ENCODE data around the gene MYB.
"Not testable (repeated sequence)": the region's sequence is repeated elsewhere in the genome, so short reads cannot be mapped to it uniquely, and the experiment has no call there.

- TF ChIP-seq, protein P1, sequence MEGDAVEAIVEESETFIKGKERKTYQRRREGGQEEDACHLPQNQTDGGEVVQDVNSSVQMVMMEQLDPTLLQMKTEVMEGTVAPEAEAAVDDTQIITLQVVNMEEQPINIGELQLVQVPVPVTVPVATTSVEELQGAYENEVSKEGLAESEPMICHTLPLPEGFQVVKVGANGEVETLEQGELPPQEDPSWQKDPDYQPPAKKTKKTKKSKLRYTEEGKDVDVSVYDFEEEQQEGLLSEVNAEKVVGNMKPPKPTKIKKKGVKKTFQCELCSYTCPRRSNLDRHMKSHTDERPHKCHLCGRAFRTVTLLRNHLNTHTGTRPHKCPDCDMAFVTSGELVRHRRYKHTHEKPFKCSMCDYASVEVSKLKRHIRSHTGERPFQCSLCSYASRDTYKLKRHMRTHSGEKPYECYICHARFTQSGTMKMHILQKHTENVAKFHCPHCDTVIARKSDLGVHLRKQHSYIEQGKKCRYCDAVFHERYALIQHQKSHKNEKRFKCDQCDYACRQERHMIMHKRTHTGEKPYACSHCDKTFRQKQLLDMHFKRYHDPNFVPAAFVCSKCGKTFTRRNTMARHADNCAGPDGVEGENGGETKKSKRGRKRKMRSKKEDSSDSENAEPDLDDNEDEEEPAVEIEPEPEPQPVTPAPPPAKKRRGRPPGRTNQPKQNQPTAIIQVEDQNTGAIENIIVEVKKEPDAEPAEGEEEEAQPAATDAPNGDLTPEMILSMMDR (conservative IDR thresholded peaks at IDR 0.05; ENCODE audit: low read depth, low read length), result not testable (repeated sequence)
- not testable (repeated sequence) for TF ChIP-seq CEBPB (IDR thresholded peaks at IDR 0.05; ENCODE audit: low read depth, low read length); RAD21 (IDR thresholded peaks at IDR 0.05; ENCODE audit: low read length); CHD1 (IDR thresholded peaks at IDR 0.05; ENCODE audit: low read depth, low read length); USF2 (IDR thresholded peaks at IDR 0.05; ENCODE audit: low read depth, low read length); POLR2A (IDR thresholded peaks at IDR 0.05; ENCODE audit: low read depth, low read length); SMC3 (IDR thresholded peaks at IDR 0.05; ENCODE audit: low read depth, low read length); RCOR1 (IDR thresholded peaks at IDR 0.05; ENCODE audit: insufficient replicate concordance, low read length); MAFK (IDR thresholded peaks at IDR 0.05; ENCODE audit: low read depth, low read length); ELK1 (IDR thresholded peaks at IDR 0.05; ENCODE audit: borderline replicate concordance, low read depth, low read length); NFE2L2 (IDR thresholded peaks at IDR 0.05; ENCODE audit: low read depth, low read length); RFX5 (IDR thresholded peaks at IDR 0.05; ENCODE audit: low read depth, low read length)
These were observed 38.9 kb upstream of the MYB start for GRCh38 chr6:135142232-135142631.

Measured in IMR-90 (cell line).